ENCODE results near the gene CABS1. TPM values are rescaled to one million over a fixed set of nuclear protein-coding genes. Genes with fewer than 3 reads are reported as not detected.

Gene CABS1
- total RNA-seq, 2 experiments from 2014 or later = not detected

GRCh38 chr4:70382691-70383181 is 48.0 kb downstream of the CABS1 start, which contains the start of gene SMR3B:
TSS of gene SMR3B (plus strand) at chr4:70383131. CDS start at chr4:70384511, 1,380 bp downstream.
- no peak within 1 kb of the TSS for H3K27ac ChIP-seq (ENCODE audit: low read depth in 1 of 2, low read length in 2 of 2)
- no peaks in the 10 kb centered on the region for H3K4me1 Mint-ChIP-seq (ENCODE audit: low read depth)
- no peaks in the 10 kb centered on the region for H3K27me3 Mint-ChIP-seq
- ChIA-PET POLR2A (no interaction called here), CTCF (no interaction called here)
- H3K27ac Mint-ChIP-seq = no peak within 1 kb of the TSS
- no peak for TF ChIP-seq CTCF (IDR thresholded peaks at IDR 0.05)
- H3K9me3 Mint-ChIP-seq = peaks cover 2% of the 10 kb centered on the region
- DNase-seq (no peak), ATAC-seq (ENCODE audit: poor library complexity) (no peak)
- H3K4me1 ChIP-seq (ENCODE audit: insufficient read depth, low read length) = no peaks in the 10 kb centered on the region
- intact Hi-C loops (cut with DNase I, micrococcal nuclease) = no loop called here
- H3K36me3 Mint-ChIP-seq (ENCODE audit: low read depth) = no peaks in the 10 kb centered on the region
- peaks cover 0 to 9% of the 10 kb centered on the region in 2 experiments for H3K9me3 ChIP-seq (ENCODE audit: control insufficient read depth in 1 of 2, insufficient read depth in 1 of 2, low read length in 2 of 2)
- no peaks in the 10 kb centered on the region for H3K36me3 ChIP-seq (ENCODE audit: insufficient read depth, low read length)
- no peaks in the 10 kb centered on the region for H3K27me3 ChIP-seq (ENCODE audit: control insufficient read depth in 1 of 2, insufficient read depth in 2 of 2, low read length in 2 of 2)
- H3K4me3 ChIP-seq (ENCODE audit: low read length) = no peak within 1 kb of the TSS
- H3K4me3 Mint-ChIP-seq = no peak within 1 kb of the TSS

Other genes starting within 250 kb of the CABS1 start
- gene PRR27, start 180.7 kb upstream of the CABS1 start, total RNA-seq = not detected
- gene ODAM, start 139.3 kb upstream of the CABS1 start, total RNA-seq = not detected
- gene FDCSP, start 108.9 kb upstream of the CABS1 start, total RNA-seq = not detected
- gene CSN3, start 92.4 kb upstream of the CABS1 start, total RNA-seq = not detected
- not detected for gene SMR3A, start 25.8 kb downstream of the CABS1 start, total RNA-seq
- gene SMR3B, start 48.1 kb downstream of the CABS1 start, total RNA-seq = not detected
- gene OPRPN, start 63.0 kb downstream of the CABS1 start, total RNA-seq = not detected
- gene MUC7, start 137.2 kb downstream of the CABS1 start, total RNA-seq = not detected
- gene AMTN, start 183.6 kb downstream of the CABS1 start, total RNA-seq = not detected